ENCODE data around the gene GBA3.

DNA sequence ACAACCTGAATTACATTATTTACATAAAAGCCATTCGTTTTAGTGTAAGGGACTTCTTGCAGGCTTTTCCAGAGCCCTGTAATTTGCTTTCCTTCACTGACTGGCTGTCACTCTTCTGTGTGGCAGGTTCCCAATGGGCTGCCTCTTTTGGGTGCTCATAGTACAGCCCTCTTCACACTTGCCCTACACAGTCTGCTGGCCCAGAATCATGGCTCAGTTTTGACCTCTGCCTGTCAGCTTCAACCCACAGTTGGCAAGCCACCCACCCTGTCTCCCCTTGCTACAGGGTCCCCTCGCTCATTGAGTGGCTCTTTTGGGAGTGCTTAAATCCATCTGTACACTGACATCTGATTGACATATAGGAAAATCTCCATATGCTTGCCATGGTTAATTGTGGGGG, 97.9 kb downstream of the GBA3 start:
- TF ChIP-seq POLR2A (IDR thresholded peaks at IDR 0.05) (no peak), CTCF (IDR thresholded peaks at IDR 0.05) (no peak), EP300 (IDR thresholded peaks at IDR 0.05) (no peak)
